Calu3 (cell line): ENCODE measurements around the gene SHROOM3. TPM values are rescaled to one million over a fixed set of nuclear protein-coding genes. Genes with fewer than 3 reads are reported as not detected.

Source experiments
- BruUV-seq: library from RNA; stranded (reverse); fragments of 400-500 nt; replicated peaks from 2 replicates; lab custom pipeline; 2021; lab: Mats Ljungman, UMichigan
- CTCF ChIA-PET: fragments of 300-600 bp; sonication (Branson Sonifier 250); formaldehyde crosslinking; loops from one replicate; lab custom pipeline; 2022; ENCODE audit warnings: antibody characterized with exemption; lab: Charles Lee
- DNase-seq: peaks from one replicate; pipeline ENCODE4 v3.0.0; 2022
- H3K27ac Mint-ChIP-seq: one replicate; pipeline ENCODE4 v1.8.0; 2022; ENCODE audit warnings: mixed read lengths; ENCODE audit not compliant: unreplicated experiment
- H3K27me3 Mint-ChIP-seq: one replicate; pipeline ENCODE4 v1.8.0; 2022; ENCODE audit warnings: mixed read lengths; ENCODE audit not compliant: unreplicated experiment
- H3K36me3 Mint-ChIP-seq: one replicate; pipeline ENCODE4 v1.8.0; 2022; ENCODE audit warnings: mild to moderate bottlenecking, moderate library complexity, mixed read lengths; ENCODE audit not compliant: insufficient read depth, unreplicated experiment
- H3K4me1 Mint-ChIP-seq: one replicate; pipeline ENCODE4 v1.8.0; 2022; ENCODE audit warnings: mild to moderate bottlenecking, low read depth, mixed read lengths; ENCODE audit not compliant: unreplicated experiment
- H3K4me3 Mint-ChIP-seq: one replicate; pipeline ENCODE4 v1.8.0; 2022; ENCODE audit warnings: mild to moderate bottlenecking, low read depth, moderate library complexity, mixed read lengths; ENCODE audit not compliant: unreplicated experiment
- H3K9me3 Mint-ChIP-seq: one replicate; pipeline ENCODE4 v1.8.0; 2022; ENCODE audit warnings: low read depth, mixed read lengths; ENCODE audit not compliant: unreplicated experiment
- CTCF ChIP-seq: fragments of 200-600 bp; IDR thresholded peaks from one replicate; pipeline ENCODE4 v1.8.0; 2022; ENCODE audit warnings: antibody characterized with exemption; ENCODE audit not compliant: unreplicated experiment
- intact Hi-C: fragments of 100-400 bp; cut with micrococcal nuclease; formaldehyde crosslinking; loops from one replicate; pipeline ENCODE4 v1.10.0; 2022; ENCODE audit not compliant: unreplicated experiment
- microRNA-seq: library from miRNA; unstranded; fragments of <30 nt; microRNA quantifications from one replicate; pipeline ENCODE4 v1.2.0, GENCODE V29; 2022
- total RNA-seq: library from RNA; stranded (reverse); gene quantifications from 2 replicates; pipeline ENCODE4 v1.2.3, GENCODE V29; 2022

The SHROOM3 gene
- total RNA-seq, 1 experiment from 2014 or later, result 114 TPM

- no TSS peak for BruUV-seq
- Mint-ChIP-seq H3K27ac (peak overlapping the region; percentile 62), H3K4me1 (peaks cover 15% of the 10 kb centered on the region), H3K9me3 (no peaks in the 10 kb centered on the region), H3K36me3 (no peaks in the 10 kb centered on the region), H3K27me3 (no peaks in the 10 kb centered on the region), H3K4me3 (peak overlapping the region; percentile 4)
- no peak for TF ChIP-seq CTCF
- no peak for DNase-seq
- intact Hi-C loops, result no loop called here
- CTCF ChIA-PET, result no interaction called here
Measured at GRCh38 chr4:76830612-76830963, 395.6 kb downstream of the SHROOM3 start.

GRCh38 chr4:76830964-76831703 lies 396.1 kb downstream of the SHROOM3 start:
- H3K27ac Mint-ChIP-seq, result peak overlapping the region; percentile 62
- DNase-seq, result peak; percentile 28
- CTCF ChIA-PET, result no interaction called here
- peak overlapping the region; percentile 4 for H3K4me3 Mint-ChIP-seq
- peaks cover 15% of the 10 kb centered on the region for H3K4me1 Mint-ChIP-seq
- no peaks in the 10 kb centered on the region for H3K9me3 Mint-ChIP-seq
- intact Hi-C loops, result no loop called here
- no peak for TF ChIP-seq CTCF
- no TSS peak for BruUV-seq
- no peaks in the 10 kb centered on the region for H3K27me3 Mint-ChIP-seq
- no peaks in the 10 kb centered on the region for H3K36me3 Mint-ChIP-seq

- CTCF ChIA-PET, result no interaction called here
- no peak overlapping the region for H3K4me3 Mint-ChIP-seq
- no TSS peak for BruUV-seq
- no peak overlapping the region for H3K27ac Mint-ChIP-seq
- intact Hi-C loops, result no loop called here
- H3K4me1 Mint-ChIP-seq, result peaks cover 15% of the 10 kb centered on the region
- TF ChIP-seq CTCF, result no peak
- no peaks in the 10 kb centered on the region for H3K9me3 Mint-ChIP-seq
- no peaks in the 10 kb centered on the region for H3K36me3 Mint-ChIP-seq
- H3K27me3 Mint-ChIP-seq, result no peaks in the 10 kb centered on the region
- DNase-seq, result no peak
Measured at GRCh38 chr4:76831711-76832373, 396.8 kb downstream of the SHROOM3 start.

Small RNAs within 50 kb of the gene (microRNA-seq; reads per million reads assigned to microRNA genes)
- gene MIR4450 (not detected), gene MIR548AH (3.2 reads per million)

Other genes starting within 250 kb of the SHROOM3 start
- 87.3 and 109 TPM in 2 replicates for gene SCARB2, start 221.4 kb upstream of the SHROOM3 start, total RNA-seq
- 0.57 and 1.1 TPM in 2 replicates for gene FAM47E, start 183.5 kb upstream of the SHROOM3 start, total RNA-seq
- gene STBD1, start 128.5 kb upstream of the SHROOM3 start, total RNA-seq, result 3.2 and 5.0 TPM in 2 replicates
- 0.12 TPM in 1 of 2 replicates, not detected in the other for gene CCDC158, start 14.1 kb upstream of the SHROOM3 start, total RNA-seq